HEK293 (cell line): ENCODE results near the gene IL11RA.
A peak's percentile ranks its signal among the peaks of the same experiment; 100 is the strongest.

Experiments used
- BCL11A ChIP-seq: fragments of 450-650 bp; formaldehyde crosslinking; IDR thresholded peaks from 2 replicates; pipeline ENCODE4 v1.5.1; 2016; ENCODE audit warnings: low read depth, missing biosample characterization, missing genetic modification characterization
- CTCF ChIP-seq: fragments of 450-650 bp; formaldehyde crosslinking; IDR thresholded peaks from 2 replicates; pipeline ENCODE4 v1.5.1; 2016; ENCODE audit warnings: missing biosample characterization, missing genetic modification characterization
- EGR2 ChIP-seq: fragments of 450-650 bp; formaldehyde crosslinking; IDR thresholded peaks from 2 replicates; pipeline ENCODE4 v1.5.1; 2016; ENCODE audit warnings: low read depth, missing biosample characterization, missing genetic modification characterization
- GLIS2 ChIP-seq: fragments of 450-650 bp; formaldehyde crosslinking; IDR thresholded peaks from 2 replicates; pipeline ENCODE4 v1.5.1; 2016; ENCODE audit warnings: missing biosample characterization, missing genetic modification characterization
- HOXA7 ChIP-seq: sonication (generic); formaldehyde crosslinking; IDR thresholded peaks from 2 replicates; pipeline ENCODE4 v1.8.1; 2022; ENCODE audit warnings: missing genetic modification reagents, borderline replicate concordance
- HOXC10 ChIP-seq: sonication (generic); formaldehyde crosslinking; IDR thresholded peaks from 2 replicates; pipeline ENCODE4 v1.8.1; 2023; ENCODE audit warnings: mild to moderate bottlenecking, missing genetic modification reagents
- IKZF3 ChIP-seq: fragments of 450-650 bp; IDR thresholded peaks from 2 replicates; pipeline ENCODE4 v1.5.0; 2018; ENCODE audit warnings: missing biosample characterization, mild to moderate bottlenecking, missing genetic modification characterization, moderate library complexity
- KLF16 ChIP-seq: fragments of 450-650 bp; formaldehyde crosslinking; IDR thresholded peaks from 2 replicates; pipeline ENCODE4 v1.5.1; 2017; ENCODE audit warnings: missing biosample characterization, missing genetic modification characterization
- KLF17 ChIP-seq: fragments of 450-650 bp; formaldehyde crosslinking; IDR thresholded peaks from 2 replicates; pipeline ENCODE4 v1.5.1; 2016; ENCODE audit warnings: missing biosample characterization, missing genetic modification characterization
- KLF8 ChIP-seq: fragments of 450-650 bp; formaldehyde crosslinking; IDR thresholded peaks from 2 replicates; pipeline ENCODE4 v1.5.1; 2016; ENCODE audit warnings: missing biosample characterization, missing genetic modification characterization
- PBX3 ChIP-seq: sonication (generic); formaldehyde crosslinking; IDR thresholded peaks from 2 replicates; pipeline ENCODE4 v1.8.1; 2022; ENCODE audit warnings: mild to moderate bottlenecking, moderate library complexity, missing genetic modification reagents
- PRDM4 ChIP-seq: fragments of 450-650 bp; formaldehyde crosslinking; IDR thresholded peaks from 2 replicates; pipeline ENCODE4 v1.5.1; 2017; ENCODE audit warnings: missing biosample characterization, missing genetic modification characterization
- SP3 ChIP-seq: fragments of 450-650 bp; formaldehyde crosslinking; IDR thresholded peaks from 2 replicates; pipeline ENCODE4 v1.5.1; 2016; ENCODE audit warnings: missing biosample characterization, missing genetic modification characterization
- SP7 ChIP-seq: fragments of 450-650 bp; formaldehyde crosslinking; IDR thresholded peaks from 2 replicates; pipeline ENCODE4 v1.5.1; 2016; ENCODE audit warnings: missing biosample characterization, missing genetic modification characterization
- TCF7L2 ChIP-seq: IDR thresholded peaks from 2 replicates; pipeline ENCODE4 v1.6.1; 2011; ENCODE audit warnings: low read depth, mild to moderate bottlenecking, inconsistent platforms, low read length, moderate library complexity, borderline replicate concordance
- TSHZ1 ChIP-seq: fragments of 450-650 bp; formaldehyde crosslinking; IDR thresholded peaks from 2 replicates; pipeline ENCODE4 v1.5.1; 2016; ENCODE audit warnings: missing biosample characterization, missing genetic modification characterization, borderline replicate concordance
- ZBTB17 ChIP-seq: fragments of 450-650 bp; formaldehyde crosslinking; IDR thresholded peaks from 2 replicates; pipeline ENCODE4 v1.5.1; 2016; ENCODE audit warnings: missing biosample characterization, missing genetic modification characterization
- ZEB2 ChIP-seq: fragments of 450-650 bp; formaldehyde crosslinking; IDR thresholded peaks from 2 replicates; pipeline ENCODE4 v1.5.1; 2016; ENCODE audit warnings: missing biosample characterization, missing genetic modification characterization
- ZFHX2 ChIP-seq: fragments of 450-650 bp; formaldehyde crosslinking; conservative IDR thresholded peaks from 2 replicates; pipeline ENCODE4 v1.5.1; 2016; ENCODE audit warnings: missing biosample characterization, missing genetic modification characterization
- ZIC2 ChIP-seq: fragments of 450-650 bp; formaldehyde crosslinking; IDR thresholded peaks from 2 replicates; pipeline ENCODE4 v1.5.1; 2016; ENCODE audit warnings: missing biosample characterization, missing genetic modification characterization
- ZNF16 ChIP-seq: fragments of 450-650 bp; formaldehyde crosslinking; IDR thresholded peaks from 2 replicates; pipeline ENCODE4 v1.5.1; 2016; ENCODE audit warnings: low read depth, missing biosample characterization, missing genetic modification characterization
- ZNF211 ChIP-seq: fragments of 450-650 bp; formaldehyde crosslinking; IDR thresholded peaks from 2 replicates; pipeline ENCODE4 v1.5.1; 2016; ENCODE audit warnings: low read depth, missing biosample characterization, missing genetic modification characterization
- ZNF302 ChIP-seq: fragments of 450-650 bp; formaldehyde crosslinking; IDR thresholded peaks from 2 replicates; pipeline ENCODE4 v1.5.1; 2016; ENCODE audit warnings: missing biosample characterization, missing genetic modification characterization, low read depth
- ZNF324 ChIP-seq: fragments of 450-650 bp; formaldehyde crosslinking; IDR thresholded peaks from 2 replicates; pipeline ENCODE4 v1.5.1; 2016; ENCODE audit warnings: missing biosample characterization, missing genetic modification characterization
- ZNF335 ChIP-seq: fragments of 450-650 bp; formaldehyde crosslinking; conservative IDR thresholded peaks from 2 replicates; pipeline ENCODE4 v1.5.1; 2016; ENCODE audit warnings: missing biosample characterization, missing genetic modification characterization
- ZNF426 ChIP-seq: fragments of 450-650 bp; formaldehyde crosslinking; IDR thresholded peaks from 2 replicates; pipeline ENCODE4 v1.5.1; 2017; ENCODE audit warnings: missing biosample characterization, missing genetic modification characterization, mild to moderate bottlenecking, inconsistent platforms, moderate library complexity
- ZNF701 ChIP-seq: fragments of 450-650 bp; formaldehyde crosslinking; IDR thresholded peaks from 2 replicates; pipeline ENCODE4 v1.5.1; 2016; ENCODE audit warnings: missing biosample characterization, missing genetic modification characterization
- ZSCAN4 ChIP-seq: fragments of 450-650 bp; formaldehyde crosslinking; IDR thresholded peaks from 2 replicates; pipeline ENCODE4 v1.5.1; 2017; ENCODE audit warnings: missing biosample characterization, missing genetic modification characterization
- ZXDB ChIP-seq: fragments of 450-650 bp; formaldehyde crosslinking; IDR thresholded peaks from 2 replicates; pipeline ENCODE4 v1.5.1; 2016; ENCODE audit warnings: missing biosample characterization, missing genetic modification characterization

The IL11RA gene

GRCh38 chr9:34651876-34652601 lies at the start of gene IL11RA (continued):
- peak; percentile 91 for TF ChIP-seq EGR2
- TF ChIP-seq ZNF701 (tag by site-specific recombination), result no peak
- TF ChIP-seq ZIC2 (tag by site-specific recombination), result peak; percentile 44; the same call in 1 of the 2 replicates
- TF ChIP-seq PBX3, result peak; percentile 56; the same call in 1 of the 2 replicates
- TF ChIP-seq ZNF211 (tag by site-specific recombination), result no peak
- TF ChIP-seq BCL11A, result peak; percentile 85
- 0 out of 2 replicates have a peak, but pooled peaks have one; percentile 12 for TF ChIP-seq TSHZ1 (tag by site-specific recombination)
- peak; percentile 70 for TF ChIP-seq IKZF3 (tag by site-specific recombination)
- TF ChIP-seq ZNF324 (tag by site-specific recombination), result peak; percentile 25; the same call in 1 of the 2 replicates
- peak; percentile 93 for TF ChIP-seq ZSCAN4 (tag by site-specific recombination)
- TF ChIP-seq SP3 (tag by site-specific recombination), result peak; percentile 76
- TF ChIP-seq KLF16 (tag by site-specific recombination), result peak; percentile 74
- peak; percentile 88 for TF ChIP-seq SP7 (tag by site-specific recombination)
- TF ChIP-seq ZNF16 (tag by site-specific recombination), result no peak
- 0 out of 2 replicates have a peak, but pooled peaks have one; percentile 83 for TF ChIP-seq HOXC10 (CRISPR knock-in tag)
- peak; percentile 42; the same call in 1 of the 2 replicates for TF ChIP-seq ZEB2 (tag by site-specific recombination)
- TF ChIP-seq ZNF335 (tag by site-specific recombination), result peak; percentile 51
- TF ChIP-seq TCF7L2, result no peak
- no peak for TF ChIP-seq HOXA7 (CRISPR knock-in tag)
- no peak for TF ChIP-seq CTCF (tag by site-specific recombination)
- TF ChIP-seq KLF17 (tag by site-specific recombination), result peak; percentile 26; the same call in 1 of the 2 replicates
- 0 out of 2 replicates have a peak, but pooled peaks have one; percentile 44 for TF ChIP-seq ZXDB
- TF ChIP-seq PRDM4, result no peak
- peak; percentile 63; the same call in 1 of the 2 replicates for TF ChIP-seq KLF8
- no peak for TF ChIP-seq ZNF302 (tag by site-specific recombination)
- TF ChIP-seq ZNF426 (tag by site-specific recombination), result no peak
- peak; percentile 74 for TF ChIP-seq ZBTB17 (tag by site-specific recombination)
- TF ChIP-seq ZFHX2 (tag by site-specific recombination), result peak; percentile 92
- TF ChIP-seq GLIS2 (tag by site-specific recombination), result peak; percentile 71
